ENCODE measurements around the gene ITPR2. TPM values are rescaled to one million over a fixed set of nuclear protein-coding genes. Genes with fewer than 3 reads are reported as not detected.
"Not testable (repeated sequence)": the region's sequence is repeated elsewhere in the genome, so short reads cannot be mapped to it uniquely, and the experiment has no call there.

Gene ITPR2
- total RNA-seq, 3 donors from 2014 or later, result 33.3 to 60.8 (median 54.0) TPM

- TF ChIP-seq CTCF (IDR thresholded peaks at IDR 0.05), result no peak
- no peaks in the 10 kb centered on the region for H3K36me3 ChIP-seq (ENCODE audit: low read depth)
- peak; percentile 85 for ATAC-seq
- no peaks in the 10 kb centered on the region for H3K9me3 ChIP-seq
- peaks cover 21% of the 10 kb centered on the region for H3K4me1 ChIP-seq (ENCODE audit: low read depth)
- no peak overlapping the region for H3K4me3 ChIP-seq
- intact Hi-C loops (cut with DNase I, micrococcal nuclease), result no loop called here
- DNase-seq, result peak in 2 of 3 donors; percentile 44 to 59
Measured at GRCh38 chr12:26789731-26790644, 43.0 kb downstream of the ITPR2 start.

- no peaks in the 10 kb centered on the region for H3K36me3 ChIP-seq (ENCODE audit: low read depth)
- intact Hi-C loops (cut with DNase I, micrococcal nuclease), result no loop called here
- no peak for TF ChIP-seq CTCF (IDR thresholded peaks at IDR 0.05)
- peak; percentile 40 for ATAC-seq
- H3K4me1 ChIP-seq (ENCODE audit: low read depth), result peaks cover 21% of the 10 kb centered on the region
- no peak overlapping the region for H3K4me3 ChIP-seq
- no peak for DNase-seq
- no peaks in the 10 kb centered on the region for H3K9me3 ChIP-seq
Measured at GRCh38 chr12:26786865-26787514, 46.0 kb downstream of the ITPR2 start.

- Histone ChIP-seq H3K9me3 (no peaks in the 10 kb centered on the region), H3K36me3 (ENCODE audit: low read depth) (no peaks in the 10 kb centered on the region), H3K4me1 (ENCODE audit: low read depth) (peaks cover 21% of the 10 kb centered on the region), H3K4me3 (no peak overlapping the region)
- DNase-seq (no peak), ATAC-seq (no peak)
- TF ChIP-seq CTCF (IDR thresholded peaks at IDR 0.05), result no peak
- intact Hi-C loops (cut with DNase I, micrococcal nuclease), result no loop called here
Measured at GRCh38 chr12:26786491-26786864, 46.5 kb downstream of the ITPR2 start.

- H3K4me3 ChIP-seq; H3K9me3 ChIP-seq; DNase-seq; H3K4me1 ChIP-seq (ENCODE audit: low read depth); intact Hi-C loops (cut with DNase I, micrococcal nuclease); ATAC-seq; H3K36me3 ChIP-seq (ENCODE audit: low read depth): not testable (repeated sequence)
Measured at GRCh38 chr12:26783816-26784379, 49.1 kb downstream of the ITPR2 start.

GRCh38 chr12:26783131-26783526, 49.9 kb downstream of the ITPR2 start:
- Histone ChIP-seq H3K4me1 (ENCODE audit: low read depth) (no peaks in the 10 kb centered on the region), H3K36me3 (ENCODE audit: low read depth) (no peaks in the 10 kb centered on the region), H3K4me3 (no peak overlapping the region), H3K9me3 (no peaks in the 10 kb centered on the region)
- TF ChIP-seq CTCF (IDR thresholded peaks at IDR 0.05), result no peak
- DNase-seq, result no peak
- intact Hi-C loops (cut with DNase I, micrococcal nuclease), result no loop called here
- no peak for ATAC-seq

Data from mucosa of descending colon (tissue), 3 donors.